ENCODE measurements around the gene VTA1. TPM values are rescaled to one million over a fixed set of nuclear protein-coding genes. Genes with fewer than 3 reads are reported as not detected.
"Not testable (repeated sequence)": the region's sequence is repeated elsewhere in the genome, so short reads cannot be mapped to it uniquely, and the experiment has no call there.

Gene VTA1
- total RNA-seq, 2 experiments from 2014 or later: 45.0 to 53.6 TPM

DNA sequence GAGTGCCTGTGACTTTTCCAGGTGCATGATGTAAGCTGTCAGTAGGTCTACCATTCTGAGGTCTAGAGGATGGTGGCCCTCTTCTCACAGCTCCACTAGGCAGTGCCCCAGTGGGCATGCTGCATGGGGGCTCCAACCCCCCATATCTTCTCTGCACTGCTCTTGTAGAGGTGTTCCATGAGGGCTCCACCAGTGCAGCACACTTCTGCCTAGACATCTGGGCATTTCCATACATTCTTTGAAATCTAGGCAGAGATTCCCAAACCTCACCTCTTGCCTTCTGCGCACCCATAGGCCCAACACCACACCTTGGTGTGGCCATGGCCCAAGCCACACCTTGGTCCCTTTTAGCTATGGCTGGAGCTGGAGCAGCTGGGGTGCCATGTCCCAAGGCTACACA lies 66.3 kb downstream of the VTA1 start:
- peaks cover 52% of the 10 kb centered on the region for H3K36me3 Mint-ChIP-seq (ENCODE audit: low read depth)
- H3K4me1 Mint-ChIP-seq: no peaks in the 10 kb centered on the region
- H3K4me3 Mint-ChIP-seq: no peak overlapping the region
- DNase-seq: no peak
- ChIA-PET POLR2A (no interaction called here), CTCF (no interaction called here)
- no peaks in the 10 kb centered on the region for H3K27me3 Mint-ChIP-seq
- H3K9me3 Mint-ChIP-seq: peaks cover 21% of the 10 kb centered on the region
- no peak overlapping the region for H3K27ac Mint-ChIP-seq

- no peak for DNase-seq
- Mint-ChIP-seq H3K9me3 (peaks cover 4% of the 10 kb centered on the region), H3K27ac (no peak overlapping the region), H3K4me3 (no peak overlapping the region), H3K36me3 (ENCODE audit: low read depth) (peaks cover 13% of the 10 kb centered on the region), H3K4me1 (no peaks in the 10 kb centered on the region), H3K27me3 (no peaks in the 10 kb centered on the region)
- ChIA-PET CTCF (no interaction called here), POLR2A (no interaction called here)
These were observed 71.4 kb downstream of the VTA1 start for GRCh38 chr6:142218446-142218845.

GRCh38 chr6:142222022-142222421 lies 75.0 kb downstream of the VTA1 start:
- ChIA-PET POLR2A (no interaction called here), CTCF (interaction anchor here (1.3 kb wide), 1 partner anchor 14 kb away, joined by 5 read pairs; no protein-coding TSS in a partner anchor)
- H3K4me1 Mint-ChIP-seq: no peaks in the 10 kb centered on the region

GRCh38 chr6:142223938-142224337 lies 76.9 kb downstream of the VTA1 start:
- Mint-ChIP-seq H3K4me3 (no peak overlapping the region), H3K36me3 (ENCODE audit: low read depth) (no peaks in the 10 kb centered on the region), H3K27me3 (peaks cover 3% of the 10 kb centered on the region), H3K27ac (no peak overlapping the region), H3K9me3 (peaks cover 2% of the 10 kb centered on the region), H3K4me1 (no peaks in the 10 kb centered on the region)
- ChIA-PET CTCF (no interaction called here), POLR2A (no interaction called here)
- no peak for DNase-seq

More at GRCh38 chr6:142222022-142222421, 75.0 kb downstream of the VTA1 start:
- Mint-ChIP-seq H3K27me3 (no peaks in the 10 kb centered on the region), H3K4me3 (no peak overlapping the region), H3K27ac (no peak overlapping the region), H3K9me3 (no peaks in the 10 kb centered on the region), H3K36me3 (ENCODE audit: low read depth) (peaks cover 2% of the 10 kb centered on the region)
- DNase-seq: no peak

GRCh38 chr6:142225115-142225514 lies 78.1 kb downstream of the VTA1 start:
- POLR2A ChIA-PET: no interaction called here
- peaks cover 3% of the 10 kb centered on the region for H3K27me3 Mint-ChIP-seq
- no peaks in the 10 kb centered on the region for H3K36me3 Mint-ChIP-seq (ENCODE audit: low read depth)
- H3K4me1 Mint-ChIP-seq: no peaks in the 10 kb centered on the region
- peaks cover 2% of the 10 kb centered on the region for H3K9me3 Mint-ChIP-seq
- H3K4me3 Mint-ChIP-seq: no peak overlapping the region
- no peak overlapping the region for H3K27ac Mint-ChIP-seq
- CTCF ChIA-PET: no interaction called here
- DNase-seq: no peak

DNA sequence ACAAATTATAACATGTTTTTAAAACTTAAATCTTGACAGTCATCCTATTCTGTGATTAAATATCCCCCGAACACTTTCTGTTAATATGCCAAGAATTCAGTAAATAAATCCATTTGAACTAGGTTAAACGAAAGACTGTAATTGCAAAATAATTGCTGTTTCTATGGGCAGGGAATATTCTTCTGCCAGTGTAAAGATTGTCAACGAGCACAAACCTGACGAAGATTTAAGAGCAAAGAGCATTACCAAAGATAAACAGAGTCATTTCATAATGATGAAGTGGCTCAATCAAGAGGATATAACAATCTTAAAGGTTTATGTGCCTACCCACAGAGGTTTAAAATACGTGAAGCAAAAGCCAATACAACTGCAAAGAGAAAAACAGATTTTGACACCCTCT lies 78.5 kb downstream of the VTA1 start:
- CTCF ChIA-PET: no interaction called here
- Mint-ChIP-seq H3K4me1 (no peaks in the 10 kb centered on the region), H3K27me3 (peaks cover 3% of the 10 kb centered on the region)

DNA sequence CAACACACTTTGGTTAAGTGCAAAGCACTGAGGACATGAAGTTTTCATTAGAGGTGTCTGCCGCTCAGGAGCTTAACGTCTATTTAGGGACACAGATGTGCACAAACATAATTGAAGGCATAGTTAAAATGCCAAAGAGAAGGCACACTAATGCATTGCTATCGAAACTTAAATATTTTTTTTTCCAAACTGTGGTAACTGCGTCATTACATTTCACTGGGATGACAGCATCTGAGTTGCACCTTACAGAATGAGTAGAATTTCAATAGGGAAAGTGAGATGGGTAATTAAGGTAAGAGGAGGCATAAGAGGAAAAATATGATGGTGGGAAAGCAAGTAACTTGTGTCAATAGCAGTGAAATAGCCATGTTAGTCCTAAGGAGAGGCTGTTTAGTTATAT lies 79.7 kb downstream of the VTA1 start:
- ChIA-PET POLR2A (no interaction called here), CTCF (no interaction called here)
- DNase-seq: no peak
- Mint-ChIP-seq H3K27ac (no peak overlapping the region), H3K36me3 (ENCODE audit: low read depth) (no peaks in the 10 kb centered on the region), H3K9me3 (peaks cover 2% of the 10 kb centered on the region), H3K27me3 (peaks cover 3% of the 10 kb centered on the region), H3K4me1 (no peaks in the 10 kb centered on the region), H3K4me3 (no peak overlapping the region)

More for the DNA sequence above, 78.5 kb downstream of the VTA1 start:
- H3K36me3 Mint-ChIP-seq (ENCODE audit: low read depth): no peaks in the 10 kb centered on the region
- no peak for DNase-seq
- no peak overlapping the region for H3K4me3 Mint-ChIP-seq
- peaks cover 2% of the 10 kb centered on the region for H3K9me3 Mint-ChIP-seq
- POLR2A ChIA-PET: no interaction called here
- no peak overlapping the region for H3K27ac Mint-ChIP-seq

DNA sequence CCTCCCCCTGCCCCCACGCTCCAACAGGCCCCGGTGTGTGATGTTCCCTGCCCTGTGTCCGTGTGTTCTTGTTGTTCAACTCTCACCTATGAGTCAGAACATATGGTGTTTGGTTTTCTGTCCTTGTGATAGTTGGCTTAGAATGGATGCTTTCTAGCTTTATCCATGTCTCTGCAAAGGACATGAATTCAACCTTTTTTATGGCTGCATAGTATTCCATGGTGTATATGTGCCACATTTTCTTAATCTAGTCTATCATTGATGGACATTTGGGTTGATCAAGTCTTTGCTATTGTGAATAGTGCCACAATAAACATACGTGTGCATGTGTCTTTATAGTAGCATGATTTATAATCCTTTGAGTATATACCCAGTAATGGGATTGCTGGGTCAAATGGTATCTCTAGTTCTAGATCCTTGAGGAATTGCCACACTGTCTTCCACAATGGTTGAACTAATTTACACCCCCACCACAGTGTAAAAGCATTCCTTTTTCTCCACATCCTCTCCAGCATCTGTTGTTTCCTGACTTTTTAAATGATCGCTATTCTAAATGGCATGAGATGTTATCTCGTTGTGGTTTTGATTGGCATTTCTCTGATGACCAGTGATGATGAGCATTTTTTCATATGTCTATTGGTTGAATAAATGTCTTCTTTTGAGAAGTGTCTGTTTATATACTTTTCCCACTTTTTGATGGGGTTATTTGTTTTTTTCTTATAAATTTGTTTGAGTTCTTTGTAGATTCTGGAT lies 82.6 kb downstream of the VTA1 start:
- H3K27ac Mint-ChIP-seq; CTCF ChIA-PET; H3K27me3 Mint-ChIP-seq; H3K4me3 Mint-ChIP-seq; DNase-seq; H3K9me3 Mint-ChIP-seq; H3K36me3 Mint-ChIP-seq (ENCODE audit: low read depth); H3K4me1 Mint-ChIP-seq; POLR2A ChIA-PET: not testable (repeated sequence)

DNA sequence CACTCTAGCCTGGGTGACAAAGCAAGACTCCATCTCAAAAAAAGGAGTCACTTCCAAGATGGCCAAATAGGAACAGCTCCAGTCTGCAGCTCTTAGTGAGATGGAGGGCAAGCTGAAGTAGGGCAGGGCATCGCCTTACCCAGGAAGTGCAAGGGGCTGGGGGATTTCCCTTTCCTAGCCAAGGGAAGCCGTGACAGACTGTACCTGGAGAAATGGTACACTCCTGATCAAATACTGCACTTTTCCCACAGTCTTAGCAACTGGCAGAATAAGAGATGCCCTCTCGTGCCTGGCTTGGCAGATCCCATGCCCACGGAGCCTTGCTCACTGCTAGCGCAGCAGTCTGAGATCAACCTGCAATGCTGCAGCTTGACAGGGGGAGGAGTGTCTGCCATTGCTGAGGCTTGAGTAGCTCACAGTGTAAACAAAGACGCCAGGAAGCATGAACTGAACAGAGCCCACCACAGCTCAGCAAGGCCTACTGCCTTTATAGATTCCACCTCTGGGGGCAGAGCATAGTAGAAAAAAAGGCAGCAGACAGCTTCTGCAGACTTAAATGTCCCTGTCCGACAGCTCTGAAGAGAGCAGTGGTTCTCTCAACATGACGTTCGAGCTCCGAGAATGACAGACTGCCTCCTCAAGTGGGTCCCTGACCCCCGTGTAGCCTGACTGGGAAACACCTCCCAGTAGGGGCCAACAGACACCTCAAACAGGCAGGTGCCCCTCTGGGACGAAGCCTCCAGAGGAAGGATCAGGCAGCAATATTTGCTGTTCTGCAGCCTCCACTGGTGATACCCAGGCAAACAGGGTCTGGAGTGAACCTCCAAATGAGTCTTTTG lies 85.4 kb downstream of the VTA1 start:
- CTCF ChIA-PET; H3K4me1 Mint-ChIP-seq; H3K9me3 Mint-ChIP-seq; H3K27ac Mint-ChIP-seq; POLR2A ChIA-PET; H3K27me3 Mint-ChIP-seq; H3K36me3 Mint-ChIP-seq (ENCODE audit: low read depth); H3K4me3 Mint-ChIP-seq: not testable (repeated sequence)
- DNase-seq: peak; percentile 38

DNA sequence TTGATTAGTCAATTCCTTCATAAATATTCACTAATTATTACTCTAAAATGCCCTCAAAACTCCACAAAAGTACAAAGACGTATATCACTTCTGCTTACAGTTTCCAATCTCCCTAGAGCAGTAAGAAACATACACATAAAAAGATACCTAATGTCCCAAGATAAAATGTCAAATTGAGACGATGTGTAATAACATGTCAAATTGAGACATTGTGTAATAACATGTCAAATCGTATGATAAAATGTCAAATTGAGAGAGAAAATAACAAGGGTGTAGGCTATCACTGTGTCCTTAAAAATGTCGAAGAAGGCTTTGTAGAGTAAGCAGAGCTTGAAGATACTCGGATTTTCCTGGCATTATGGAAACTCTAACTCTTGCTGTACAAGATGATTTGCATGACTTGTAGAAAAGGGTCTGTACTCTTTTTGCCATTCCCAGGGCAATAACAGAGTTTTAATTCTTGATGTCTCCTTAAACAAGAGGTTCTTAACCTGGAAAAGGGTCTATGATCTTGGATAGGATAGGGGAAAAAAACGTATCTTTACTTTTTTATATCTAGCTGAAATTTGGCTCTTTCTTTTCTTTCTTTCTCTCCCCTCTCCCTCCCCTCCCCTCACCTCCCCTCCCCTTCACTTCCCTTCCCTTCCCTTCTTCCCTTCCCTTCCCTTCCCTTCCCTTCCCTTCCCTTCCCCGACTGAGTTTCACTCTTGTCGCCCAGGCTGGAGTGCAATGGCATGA lies 87.1 kb downstream of the VTA1 start:
- Mint-ChIP-seq H3K9me3 (no peaks in the 10 kb centered on the region), H3K4me1 (peaks cover 6% of the 10 kb centered on the region), H3K4me3 (no peak overlapping the region), H3K27ac (no peak overlapping the region), H3K27me3 (no peaks in the 10 kb centered on the region), H3K36me3 (ENCODE audit: low read depth) (no peaks in the 10 kb centered on the region)
- DNase-seq: no peak
- ChIA-PET POLR2A (no interaction called here), CTCF (no interaction called here)

GRCh38 chr6:142235272-142235671 lies 88.2 kb downstream of the VTA1 start:
- Mint-ChIP-seq H3K27me3 (no peaks in the 10 kb centered on the region), H3K4me1 (peaks cover 6% of the 10 kb centered on the region), H3K9me3 (no peaks in the 10 kb centered on the region), H3K36me3 (ENCODE audit: low read depth) (no peaks in the 10 kb centered on the region), H3K27ac (no peak overlapping the region), H3K4me3 (no peak overlapping the region)
- DNase-seq: no peak
- POLR2A ChIA-PET: no interaction called here
- CTCF ChIA-PET: no interaction called here

DNA sequence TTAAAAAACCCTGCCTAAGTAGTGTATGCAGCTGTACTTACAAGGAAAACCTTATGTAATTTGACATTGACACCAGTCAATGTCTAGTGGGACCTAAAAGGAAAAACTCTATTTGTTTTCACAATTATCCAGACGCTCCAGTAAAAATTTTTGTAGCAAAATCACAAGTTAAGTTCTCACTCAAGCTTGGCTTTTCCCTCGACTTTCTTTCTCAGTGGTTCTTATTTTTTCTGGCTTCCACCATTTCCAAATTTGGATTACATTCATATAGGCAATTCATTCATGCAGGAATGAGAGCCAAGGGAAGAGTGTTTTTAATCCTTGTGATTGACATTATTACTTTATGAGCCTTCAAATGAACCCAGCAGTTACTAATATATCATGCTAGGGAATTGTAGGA lies 88.7 kb downstream of the VTA1 start:
- H3K27ac Mint-ChIP-seq: no peak overlapping the region
- no peak for DNase-seq
- POLR2A ChIA-PET: no interaction called here
- no peak overlapping the region for H3K4me3 Mint-ChIP-seq
- CTCF ChIA-PET: no interaction called here
- no peaks in the 10 kb centered on the region for H3K36me3 Mint-ChIP-seq (ENCODE audit: low read depth)
- peaks cover 6% of the 10 kb centered on the region for H3K4me1 Mint-ChIP-seq
- no peaks in the 10 kb centered on the region for H3K9me3 Mint-ChIP-seq
- no peaks in the 10 kb centered on the region for H3K27me3 Mint-ChIP-seq

GRCh38 chr6:142236691-142237090 lies 89.6 kb downstream of the VTA1 start:
- Mint-ChIP-seq H3K4me3 (no peak overlapping the region), H3K36me3 (ENCODE audit: low read depth) (no peaks in the 10 kb centered on the region), H3K27ac (no peak overlapping the region), H3K27me3 (no peaks in the 10 kb centered on the region), H3K9me3 (no peaks in the 10 kb centered on the region), H3K4me1 (peaks cover 6% of the 10 kb centered on the region)
- ChIA-PET CTCF (no interaction called here), POLR2A (no interaction called here)
- no peak for DNase-seq

Data from activated CD4-positive, alpha-beta T cell treated with anti-CD3 and anti-CD28 coated beads, Interleukin-2, amount 10 ng/mL, durations not matched to agents 7 days and 5 days (primary cell).